G401 (cell line): ENCODE results near the gene PTGR3. TPM values are rescaled to one million over a fixed set of nuclear protein-coding genes. Genes with fewer than 3 reads are reported as not detected.

ENCODE experiments used
- DNase-seq: peaks from one replicate; pipeline ENCODE4 v3.0.0-alpha.2; 2015; ENCODE audit warnings: low spot score
- in situ Hi-C: cut with HindIII; loops from 2 replicates; pipeline ENCODE4 v1.10.0; 2016; ENCODE audit warnings: low sequenced_read_pairs, mixed read lengths
- total RNA-seq: library from RNA; depleted of rRNA; stranded (reverse); fragments of >200 nt; shearing (Covaris generic); gene quantifications from 2 replicates; pipeline ENCODE4 v1.2.3, GENCODE V29; 2014

PTGR3 gene
- total RNA-seq, 1 experiment from 2014 or later, result 2.0 TPM

- in situ Hi-C loops, result no loop called here
- no peak for DNase-seq
Observed at GRCh38 chr18:75240433-75240832, 31.5 kb upstream of the PTGR3 start.

GRCh38 chr18:75238786-75239185 lies 29.8 kb upstream of the PTGR3 start:
- in situ Hi-C loops, result no loop called here
- no peak for DNase-seq

GRCh38 chr18:75238100-75238499 lies 29.2 kb upstream of the PTGR3 start:
- in situ Hi-C loops, result no loop called here
- no peak for DNase-seq

- in situ Hi-C loops, result no loop called here
- no peak for DNase-seq
Observed at GRCh38 chr18:75235896-75236295, 27.0 kb upstream of the PTGR3 start.

DNA sequence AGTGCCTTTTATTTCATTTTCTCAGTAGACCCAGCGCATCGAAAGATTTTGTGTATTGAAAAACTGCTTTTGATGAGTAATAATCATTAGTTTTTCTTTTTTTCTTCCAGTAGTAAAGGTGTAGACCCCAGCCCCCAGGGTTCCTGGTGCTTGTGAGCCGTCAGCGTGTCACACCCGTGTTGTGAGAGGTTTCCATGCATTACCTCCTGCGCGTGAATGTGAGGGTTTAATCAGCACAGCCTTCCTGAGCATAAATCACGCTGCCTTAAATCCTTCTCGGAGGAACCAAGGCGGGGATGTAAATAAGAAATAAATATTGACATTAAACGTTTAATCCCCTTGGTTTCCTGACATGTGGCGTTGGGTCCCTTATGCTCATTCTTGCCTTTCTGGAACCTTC lies 26.0 kb upstream of the PTGR3 start:
- in situ Hi-C loops, result no loop called here
- DNase-seq, result no peak

DNA sequence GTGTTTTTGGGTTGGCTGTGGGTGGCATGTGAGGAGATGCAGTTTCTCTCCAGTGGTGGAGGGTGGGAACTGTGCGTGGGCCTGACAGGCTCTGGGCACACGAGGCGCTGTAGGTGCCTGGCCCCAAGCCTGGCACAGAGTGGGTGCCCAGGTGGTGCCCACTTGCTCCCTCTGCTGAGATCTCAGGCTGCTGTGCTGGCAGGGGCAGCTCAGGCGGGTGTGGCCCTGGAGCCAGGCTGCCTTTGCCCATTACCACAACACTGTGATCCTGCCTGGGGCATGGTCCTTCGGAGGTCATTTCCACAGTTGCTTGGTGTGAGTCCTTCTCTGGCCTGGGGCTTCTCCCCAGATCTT lies 22.1 kb upstream of the PTGR3 start:
- no peak for DNase-seq
- in situ Hi-C loops, result no loop called here

- DNase-seq, result no peak
- in situ Hi-C loops, result no loop called here
Observed at GRCh38 chr18:75230163-75231052, 21.5 kb upstream of the PTGR3 start.

DNA sequence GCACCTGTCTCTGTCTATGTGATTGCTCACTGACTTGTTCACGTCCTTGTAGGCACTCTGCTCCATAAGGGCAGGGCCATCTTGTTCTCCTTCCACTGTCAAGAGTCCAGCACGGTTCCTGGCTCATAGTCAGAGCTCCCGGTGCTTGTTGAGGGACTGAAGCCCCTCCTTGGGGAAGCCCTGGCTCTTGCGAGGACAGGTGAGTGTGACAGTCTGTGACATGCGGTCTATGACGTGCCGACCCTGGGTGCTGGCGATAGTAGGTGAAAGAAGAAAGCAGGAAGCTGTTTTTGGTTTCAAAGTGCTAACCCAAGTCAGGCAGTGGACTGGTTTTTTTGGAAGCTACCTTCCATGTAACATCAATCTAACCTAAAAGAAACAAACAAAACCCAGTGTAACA lies 20.5 kb upstream of the PTGR3 start:
- in situ Hi-C loops, result no loop called here
- no peak for DNase-seq

- in situ Hi-C loops, result no loop called here
- no peak for DNase-seq
Observed at GRCh38 chr18:75228967-75229366, 20.0 kb upstream of the PTGR3 start.

- DNase-seq, result no peak
Observed at GRCh38 chr18:75227535-75228296, 18.8 kb upstream of the PTGR3 start.

GRCh38 chr18:75226956-75227316 lies 18.0 kb upstream of the PTGR3 start:
- in situ Hi-C loops, result no loop called here
- DNase-seq, result no peak

More at GRCh38 chr18:75227535-75228296, 18.8 kb upstream of the PTGR3 start:
- in situ Hi-C loops, result no loop called here

- DNase-seq, result no peak
- in situ Hi-C loops, result no loop called here
Observed at GRCh38 chr18:75226286-75226955, 17.5 kb upstream of the PTGR3 start.

- no peak for DNase-seq
- in situ Hi-C loops, result no loop called here
Observed at GRCh38 chr18:75223687-75224347, 14.9 kb upstream of the PTGR3 start.

DNA sequence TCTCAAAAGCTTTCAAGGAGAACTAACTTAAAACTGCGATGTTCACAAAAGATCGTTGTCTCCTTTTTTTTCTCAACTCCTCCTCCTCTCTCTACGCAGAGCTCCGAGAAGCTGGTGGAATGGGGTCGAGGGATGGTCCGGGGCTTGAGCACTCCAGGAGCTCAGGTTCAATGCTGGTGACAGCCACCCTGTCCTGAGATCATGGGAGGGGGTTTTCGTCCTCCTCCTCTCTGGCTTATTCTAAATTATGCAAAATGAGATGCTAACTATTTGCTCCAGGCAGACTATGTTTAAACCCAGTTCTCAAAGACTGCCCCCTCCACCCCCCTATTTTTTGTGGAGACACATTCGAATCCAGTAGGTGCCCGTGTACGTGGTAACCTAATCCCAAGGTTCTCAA lies 13.5 kb upstream of the PTGR3 start:
- in situ Hi-C loops, result no loop called here
- no peak for DNase-seq

DNA sequence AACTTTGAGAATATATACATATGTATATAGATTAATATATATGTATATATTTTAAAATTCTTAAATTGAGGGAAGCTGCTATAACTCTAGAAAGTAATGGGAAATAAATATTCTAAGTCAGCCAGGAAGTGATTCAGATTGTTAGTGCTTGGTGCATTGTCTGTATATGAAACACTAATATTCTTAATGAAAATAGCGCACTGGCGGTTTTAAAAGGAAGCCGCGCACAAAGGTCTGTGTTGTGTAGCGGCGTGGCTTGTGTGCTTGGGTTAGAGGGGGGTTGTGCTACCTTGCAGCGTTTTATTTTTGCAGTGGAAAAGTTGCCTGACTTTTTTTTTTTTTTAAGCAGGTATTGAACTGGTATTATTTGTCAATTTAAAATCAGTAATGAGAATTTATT lies 13.0 kb upstream of the PTGR3 start:
- DNase-seq, result no peak
- in situ Hi-C loops, result no loop called here

GRCh38 chr18:75221397-75221796 lies 12.5 kb upstream of the PTGR3 start:
- in situ Hi-C loops, result no loop called here
- DNase-seq, result peak; percentile 39

DNA sequence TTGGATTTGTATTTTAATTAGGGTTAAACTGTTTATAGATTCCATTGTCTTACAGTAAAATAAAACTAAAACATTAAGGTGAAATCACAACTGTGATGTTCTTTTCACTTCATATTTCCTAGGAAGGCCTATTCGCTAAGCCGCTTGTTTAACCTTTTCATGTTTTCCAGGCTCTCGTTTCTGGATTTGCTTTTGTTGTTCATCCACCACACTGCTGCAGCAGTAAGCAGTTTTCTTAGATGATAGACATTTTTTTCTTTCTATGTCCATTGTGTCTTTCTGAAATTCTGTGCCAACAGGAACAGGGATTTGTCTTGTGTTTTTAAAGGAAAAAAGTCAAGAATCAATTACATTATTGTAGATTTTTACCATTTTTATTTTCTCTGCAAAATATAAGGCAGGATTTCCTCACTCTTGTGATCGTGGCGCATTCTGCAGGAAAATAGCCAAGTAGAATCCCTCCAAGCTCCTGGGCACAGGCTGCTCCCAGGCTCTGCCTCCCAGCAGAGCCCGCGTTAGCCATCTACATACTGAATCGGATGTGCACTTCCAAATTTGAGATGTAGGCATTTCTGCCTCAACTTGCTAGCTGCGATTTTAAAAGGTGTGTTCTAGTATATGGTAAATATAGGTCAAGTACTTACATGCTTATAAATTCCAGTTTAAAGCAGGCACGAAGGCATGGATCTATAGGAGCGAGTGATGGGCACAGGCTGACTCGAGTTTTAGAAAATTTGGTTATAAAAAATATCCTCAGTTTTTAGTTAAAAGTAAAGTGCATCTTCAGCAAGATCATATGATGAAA lies 11.8 kb upstream of the PTGR3 start:
- in situ Hi-C loops, result no loop called here
- DNase-seq, result peak; percentile 89

DNA sequence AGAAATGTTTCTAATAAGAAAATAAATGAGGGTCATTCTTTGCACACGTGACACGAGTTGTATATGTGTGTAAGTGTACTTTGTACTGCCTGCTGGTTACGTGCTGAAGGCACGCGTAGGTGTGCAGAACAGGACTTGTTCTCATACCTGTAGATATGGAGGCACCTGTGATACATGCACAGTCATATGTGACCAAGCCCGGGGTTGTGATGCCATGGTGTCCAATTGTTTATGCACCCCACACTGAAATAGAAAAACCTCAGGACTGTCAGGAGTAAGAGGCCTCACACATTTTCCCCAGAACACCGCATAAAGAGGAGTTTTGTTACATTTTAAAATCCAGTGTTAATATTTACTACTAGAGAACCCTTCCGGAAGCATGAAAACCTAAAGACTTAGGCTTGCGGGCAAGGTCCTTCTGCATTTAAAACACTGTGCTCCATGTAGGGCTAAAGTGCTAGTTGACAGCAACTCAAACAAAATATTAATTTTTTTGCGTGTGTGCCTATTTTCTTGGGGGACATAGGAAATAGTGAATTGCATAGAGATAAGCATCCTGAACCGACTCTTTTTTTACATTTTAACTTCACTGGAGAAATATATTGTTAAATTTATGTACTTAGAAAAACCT lies 10.9 kb upstream of the PTGR3 start:
- in situ Hi-C loops, result no loop called here
- peak; percentile 58 for DNase-seq
